ENCODE data around the gene RING1.

Gene RING1

DNA sequence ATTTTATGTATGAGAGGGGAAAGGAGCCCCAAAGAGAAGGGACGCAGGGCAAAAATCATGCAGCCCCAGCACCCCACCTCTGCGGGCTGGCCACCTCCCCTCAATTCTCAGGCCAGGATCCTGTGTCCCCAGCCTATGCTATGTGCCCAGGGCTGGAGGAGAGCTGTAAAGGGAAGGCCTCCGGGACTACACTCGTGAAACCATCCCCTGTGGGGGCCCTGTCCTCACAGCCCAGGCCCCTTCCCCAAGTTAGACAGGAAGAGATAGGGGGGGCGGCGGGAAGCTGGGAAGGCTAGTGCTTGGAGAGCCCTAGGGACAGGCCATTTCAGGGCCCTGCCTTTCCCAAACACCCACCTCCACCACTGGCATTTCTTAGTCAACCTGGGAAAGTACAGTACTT, 14.7 kb upstream of the RING1 start:
- no peak for DNase-seq

DNA sequence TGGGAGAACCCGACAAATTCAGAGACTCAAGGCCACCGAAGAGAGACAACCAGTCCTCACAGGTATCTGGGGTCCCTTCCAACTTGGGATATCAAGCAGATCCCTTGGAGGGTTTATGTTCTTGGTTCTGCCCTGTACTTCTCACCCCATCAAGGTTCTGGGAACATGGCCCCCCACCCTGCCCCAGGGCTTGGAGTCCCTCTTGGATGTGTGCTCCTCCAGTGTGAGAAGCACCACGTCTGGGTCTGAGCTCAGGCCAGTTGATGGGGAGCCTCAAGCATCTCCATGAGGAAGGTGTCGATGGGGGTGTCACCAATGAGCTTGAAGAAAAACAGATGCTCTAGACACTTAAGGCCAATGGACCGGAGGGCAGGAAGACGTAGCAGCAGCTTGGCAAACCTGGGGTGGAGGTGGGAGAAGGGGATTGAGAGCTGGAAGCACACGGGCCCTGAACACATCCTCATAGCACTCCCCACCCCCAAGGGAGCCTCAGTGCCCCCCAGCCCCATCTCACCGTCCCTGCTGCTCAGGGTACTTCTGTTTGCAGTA, 13.8 kb upstream of the RING1 start:
- no peak for DNase-seq

DNA sequence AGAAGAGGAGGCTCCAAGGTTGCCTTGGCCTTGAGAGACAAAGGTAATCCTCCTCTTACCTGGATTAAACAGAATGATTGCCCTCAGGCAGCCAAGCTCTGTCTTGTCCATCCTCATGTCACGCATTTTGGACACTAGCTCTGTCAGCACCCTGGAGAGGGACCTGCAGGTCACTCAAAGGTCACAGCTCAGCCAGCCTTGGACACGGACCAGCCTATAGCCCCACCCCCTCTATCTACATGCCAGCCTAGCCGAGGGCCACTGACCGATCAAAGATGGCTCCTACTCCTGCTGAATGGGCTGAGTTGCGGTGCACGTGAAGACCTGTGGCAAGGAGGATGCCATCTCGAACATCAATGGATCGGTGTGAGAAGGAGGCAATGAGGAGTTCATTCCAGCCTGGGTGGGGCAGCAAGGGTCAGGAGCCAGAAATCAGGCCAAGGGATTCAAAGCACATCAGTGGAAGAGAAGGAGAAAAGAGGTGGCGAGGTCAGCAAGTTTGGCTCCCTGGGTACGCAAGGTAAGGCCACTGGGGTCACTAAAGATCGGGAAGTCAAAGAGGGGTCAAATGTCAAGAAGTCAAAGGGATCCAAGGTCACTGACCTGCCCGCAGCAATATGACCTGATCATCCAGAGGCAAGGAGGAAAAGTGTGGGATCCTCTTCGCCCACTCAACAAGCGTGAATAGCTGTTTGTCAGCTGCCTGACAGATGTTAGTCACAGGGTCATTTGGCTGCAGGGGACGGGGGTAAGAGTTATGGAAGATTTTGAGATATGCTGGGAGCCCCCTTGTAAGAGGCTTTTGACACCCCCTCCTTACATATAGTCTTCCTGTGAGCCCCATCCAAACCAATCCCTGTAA, 12.8 kb upstream of the RING1 start:
- DNase-seq = no peak

DNA sequence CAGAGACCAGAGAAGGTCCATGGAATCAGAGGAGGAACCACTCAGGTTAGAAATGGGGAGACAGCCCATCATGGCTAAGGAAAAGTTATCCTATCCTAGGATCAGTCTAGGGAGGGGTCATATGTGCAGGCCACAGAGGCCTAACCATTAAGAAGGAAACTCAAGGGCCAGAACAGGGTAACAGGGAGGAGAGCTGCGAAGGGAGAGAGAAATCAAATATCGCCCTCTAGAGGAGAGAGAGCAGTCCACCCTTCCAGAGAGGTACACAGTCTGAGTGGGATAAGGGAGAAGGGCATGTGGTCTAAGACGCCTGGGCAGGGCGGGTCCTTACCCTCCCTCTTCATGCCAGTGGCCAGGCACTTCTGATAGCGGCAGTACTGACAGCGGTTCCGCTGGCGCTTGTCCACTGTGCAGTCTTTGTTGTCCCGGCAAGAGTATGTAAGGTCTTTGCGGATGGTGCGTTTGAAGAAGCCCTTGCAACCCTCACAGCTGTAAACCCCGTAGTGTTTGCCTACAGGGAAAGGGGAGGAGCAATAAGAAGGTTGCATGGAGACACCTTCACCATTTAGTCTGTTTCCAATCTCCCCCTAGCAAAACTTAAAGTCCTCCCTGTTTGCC, 10.8 kb upstream of the RING1 start:
- DNase-seq = peak; percentile 67

DNA sequence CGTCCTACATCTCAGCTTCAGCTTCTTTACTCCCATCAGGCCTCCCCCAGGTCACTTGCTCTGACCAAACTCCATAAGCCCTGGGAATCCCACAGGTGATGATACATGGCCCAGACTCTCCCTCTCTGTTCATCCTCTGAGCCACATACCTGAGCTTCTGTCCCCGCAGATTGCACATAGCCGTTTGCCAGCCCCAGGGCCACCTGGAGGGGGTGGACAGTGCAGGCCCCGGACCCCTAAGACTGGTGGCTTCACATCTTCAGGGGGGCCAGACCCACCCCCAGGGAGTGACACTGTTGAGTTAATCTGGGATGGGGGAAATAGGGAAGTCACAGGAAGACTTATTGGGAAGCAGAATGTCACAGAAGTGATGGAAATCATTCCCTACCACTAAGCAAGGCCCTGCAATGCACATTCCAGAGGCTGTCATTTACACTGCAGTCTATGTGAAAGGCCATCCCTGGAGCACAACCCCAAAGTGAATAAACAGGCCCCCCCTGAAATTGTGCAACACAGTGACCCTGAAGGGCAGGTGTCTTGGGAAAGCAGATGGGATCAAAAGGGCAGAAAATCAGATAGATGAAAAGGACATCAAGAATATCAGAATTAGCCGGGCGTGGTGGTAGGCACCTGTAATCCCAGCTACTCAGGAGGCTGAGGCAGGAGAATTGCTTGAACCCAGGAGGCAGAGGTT, 10.0 kb upstream of the RING1 start:
- DNase-seq = no peak

DNA sequence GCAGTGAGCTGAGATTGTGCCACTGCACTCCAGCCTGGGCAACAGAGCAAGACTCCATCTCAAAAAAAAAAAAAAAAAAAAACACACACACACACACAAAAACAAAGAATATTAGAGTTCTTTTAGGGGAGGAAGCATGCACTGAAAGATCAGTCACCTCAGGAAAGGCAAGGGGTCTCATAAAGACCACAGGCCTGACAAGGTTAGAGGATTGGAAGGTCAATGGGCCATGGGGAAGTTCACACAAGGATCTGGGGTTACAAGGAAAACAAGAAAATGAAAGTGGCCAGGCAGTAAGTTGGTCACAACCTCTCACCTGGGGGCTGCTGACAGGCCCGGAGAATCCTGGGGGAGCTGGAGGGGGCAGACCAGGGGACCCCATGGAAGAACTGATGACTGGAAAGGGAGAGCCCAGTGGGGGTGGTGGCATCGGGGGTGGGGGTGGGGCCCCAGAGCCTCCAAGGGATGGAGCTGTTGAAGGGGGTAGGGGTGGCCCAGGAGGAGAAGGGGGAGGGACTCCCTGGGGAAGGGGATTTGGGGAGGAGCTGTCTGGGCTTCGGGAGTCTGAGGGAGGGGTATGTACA, 9.4 kb upstream of the RING1 start:
- no peak for DNase-seq

DNA sequence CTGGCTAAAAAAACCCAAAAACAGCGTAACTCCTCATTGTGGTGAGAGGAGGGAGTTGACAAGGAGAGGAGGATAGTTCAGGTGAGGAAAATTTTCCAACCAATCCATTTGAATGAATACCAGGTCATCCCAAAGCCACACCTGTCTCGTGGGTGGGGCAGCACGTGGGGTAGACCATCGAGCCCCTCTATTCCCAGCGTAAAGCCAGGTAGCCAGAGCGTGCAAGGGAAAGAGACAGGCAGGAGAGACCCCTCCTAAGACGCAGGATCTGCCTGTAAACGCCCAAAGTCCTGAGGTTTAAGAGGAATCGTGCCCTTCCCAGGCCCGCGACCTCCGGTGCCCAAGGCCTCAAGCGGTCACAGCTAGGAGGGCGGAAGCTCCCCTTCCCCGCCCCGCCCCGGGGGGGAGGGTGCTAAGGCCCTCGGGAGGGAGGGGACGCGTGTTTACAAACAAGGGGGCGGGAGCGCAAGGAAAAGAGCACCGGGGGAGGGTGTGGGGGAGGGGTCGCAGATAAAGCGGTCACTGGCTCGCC, 8.5 kb upstream of the RING1 start:
- peak; percentile 48 for DNase-seq

DNA sequence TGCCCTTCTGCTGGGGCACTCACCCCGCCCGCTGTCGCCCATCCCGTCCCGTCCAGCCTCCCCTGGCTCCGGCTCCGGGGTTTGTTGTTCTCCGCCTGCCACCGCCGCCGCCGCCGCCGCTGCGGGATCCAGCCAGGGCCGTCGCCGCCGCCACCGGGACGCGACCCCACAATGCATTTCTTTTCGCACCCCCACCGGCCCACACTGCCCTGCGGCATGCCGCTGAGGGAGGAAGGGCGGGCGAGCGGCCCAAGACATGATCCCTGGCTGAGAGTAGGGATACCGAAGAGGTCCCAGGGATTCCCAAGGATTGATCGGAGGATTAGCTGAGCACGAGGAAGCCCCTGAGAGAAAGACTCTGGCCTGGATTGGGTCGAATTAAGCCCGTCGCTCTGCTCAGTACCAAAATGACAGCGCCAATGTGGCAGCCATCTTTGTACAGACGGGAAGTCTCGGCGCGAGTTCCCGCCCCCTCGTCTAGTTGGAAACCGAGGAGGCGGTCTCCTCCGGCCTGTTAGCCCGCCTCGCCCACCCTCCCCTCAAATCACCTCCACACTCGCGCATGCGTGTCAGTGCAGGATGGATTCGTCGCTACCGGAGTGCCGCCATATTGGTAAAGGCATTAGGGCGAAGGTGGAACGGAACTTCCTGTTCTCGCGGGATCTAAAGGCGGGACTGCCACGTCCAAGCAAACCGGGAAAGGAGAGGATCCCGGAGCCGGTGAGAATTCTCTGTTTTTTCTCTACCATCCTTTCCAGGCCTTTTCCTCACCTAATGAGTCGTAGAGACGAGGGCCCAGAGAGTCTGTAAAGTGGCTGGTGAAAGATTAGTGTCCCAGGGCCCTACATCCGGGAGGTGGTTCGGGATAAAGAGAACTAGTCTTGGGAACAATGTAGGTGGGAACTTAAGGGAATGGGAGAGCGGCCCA, 7.8 kb upstream of the RING1 start, which contains the start of the genes RXRB and SLC39A7:
RXRB (minus strand) TSS at position 447 of the 928 bp plus-strand sequence; CDS start at position 258, 189 bp downstream.
SLC39A7 (plus strand) TSS at position 649 of the 928 bp plus-strand sequence. CDS start 379 bp downstream, outside the sequence.
- peak; percentile 97 for DNase-seq

DNA sequence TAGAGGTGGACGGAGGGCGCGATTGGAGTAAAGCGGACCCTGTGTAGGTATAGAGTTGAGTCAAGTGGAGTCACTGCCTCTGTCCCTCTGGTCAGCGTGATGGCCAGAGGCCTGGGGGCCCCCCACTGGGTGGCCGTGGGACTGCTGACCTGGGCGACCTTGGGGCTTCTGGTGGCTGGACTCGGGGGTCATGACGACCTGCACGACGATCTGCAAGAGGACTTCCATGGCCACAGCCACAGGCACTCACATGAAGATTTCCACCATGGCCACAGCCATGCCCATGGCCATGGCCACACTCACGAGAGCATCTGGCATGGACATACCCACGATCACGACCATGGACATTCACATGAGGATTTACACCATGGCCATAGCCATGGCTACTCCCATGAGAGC, 7.2 kb upstream of the RING1 start:
- DNase-seq = no peak

DNA sequence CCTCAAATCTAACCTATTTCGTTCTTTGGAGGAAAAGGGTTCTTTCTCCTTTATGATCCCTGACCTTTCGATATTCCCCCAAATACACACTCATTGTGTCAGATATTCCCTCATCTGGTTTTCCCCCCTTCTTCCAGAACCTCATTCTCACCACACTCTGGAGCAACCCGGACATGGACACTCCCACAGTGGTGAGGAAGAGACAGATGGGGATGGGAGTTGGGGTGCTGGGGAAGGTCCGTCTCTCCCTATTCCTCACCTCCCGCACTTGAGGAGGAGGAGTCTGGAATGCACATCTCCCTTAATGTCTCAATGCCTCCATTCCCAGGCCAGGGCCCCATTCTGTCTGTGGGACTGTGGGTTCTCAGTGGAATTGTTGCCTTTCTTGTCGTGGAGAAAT, 6.4 kb upstream of the RING1 start:
- DNase-seq = no peak

DNA sequence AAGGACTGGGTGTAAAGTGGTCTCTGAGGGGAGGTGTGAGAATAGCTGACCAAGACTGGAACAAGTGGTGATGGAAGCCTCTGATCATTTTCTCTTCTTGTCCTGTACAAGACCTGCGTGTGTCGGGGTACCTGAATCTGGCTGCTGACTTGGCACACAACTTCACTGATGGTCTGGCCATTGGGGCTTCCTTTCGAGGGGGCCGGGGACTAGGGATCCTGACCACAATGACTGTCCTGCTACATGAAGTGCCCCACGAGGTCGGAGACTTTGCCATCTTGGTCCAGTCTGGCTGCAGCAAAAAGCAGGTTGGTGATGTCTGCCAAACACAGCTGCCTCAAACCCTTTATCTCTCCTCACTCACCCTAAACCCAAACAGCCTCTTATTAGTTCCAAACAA, 5.5 kb upstream of the RING1 start:
- DNase-seq = no peak

DNA sequence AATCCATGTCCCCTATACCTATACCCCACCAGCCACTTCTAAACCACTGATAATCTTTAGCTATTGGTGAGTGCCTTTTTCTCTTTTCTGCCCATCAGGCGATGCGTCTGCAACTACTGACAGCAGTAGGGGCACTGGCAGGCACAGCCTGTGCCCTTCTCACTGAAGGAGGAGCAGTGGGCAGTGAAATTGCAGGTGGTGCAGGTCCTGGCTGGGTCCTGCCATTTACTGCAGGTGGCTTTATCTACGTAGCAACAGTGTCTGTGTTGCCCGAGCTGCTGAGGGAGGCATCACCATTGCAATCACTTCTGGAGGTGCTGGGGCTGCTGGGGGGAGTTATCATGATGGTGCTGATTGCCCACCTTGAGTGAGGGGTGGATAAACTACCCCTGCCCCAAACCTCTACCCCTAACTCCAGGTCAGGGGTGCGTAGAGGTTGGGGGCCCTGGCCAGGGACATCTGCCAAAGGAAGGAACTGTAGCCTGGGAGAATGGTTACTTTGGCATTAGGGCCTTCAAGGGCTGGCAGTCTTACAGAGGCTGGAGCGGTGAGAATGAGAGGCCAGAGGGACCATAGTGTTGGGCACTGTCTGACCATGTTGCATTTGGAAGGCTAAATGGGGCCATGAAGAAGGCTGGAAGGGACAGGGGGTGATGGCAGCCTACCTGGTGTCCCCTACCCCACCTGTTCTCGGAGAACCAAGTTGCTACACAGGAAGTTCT, 4.7 kb upstream of the RING1 start:
- no peak for DNase-seq

DNA sequence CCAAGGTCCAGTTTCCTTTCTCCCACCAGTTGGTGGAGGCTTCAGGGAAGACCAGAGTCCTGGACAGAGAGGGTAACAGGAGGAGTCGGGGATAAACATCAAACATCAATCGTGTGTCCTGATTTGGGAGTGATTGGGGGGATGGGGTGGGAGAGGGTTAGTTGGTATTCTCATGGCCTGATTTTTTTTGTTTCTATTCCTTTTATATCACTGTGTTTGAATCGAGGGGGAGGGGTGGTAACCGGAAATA, 4.2 kb upstream of the RING1 start:
- DNase-seq = no peak

DNA sequence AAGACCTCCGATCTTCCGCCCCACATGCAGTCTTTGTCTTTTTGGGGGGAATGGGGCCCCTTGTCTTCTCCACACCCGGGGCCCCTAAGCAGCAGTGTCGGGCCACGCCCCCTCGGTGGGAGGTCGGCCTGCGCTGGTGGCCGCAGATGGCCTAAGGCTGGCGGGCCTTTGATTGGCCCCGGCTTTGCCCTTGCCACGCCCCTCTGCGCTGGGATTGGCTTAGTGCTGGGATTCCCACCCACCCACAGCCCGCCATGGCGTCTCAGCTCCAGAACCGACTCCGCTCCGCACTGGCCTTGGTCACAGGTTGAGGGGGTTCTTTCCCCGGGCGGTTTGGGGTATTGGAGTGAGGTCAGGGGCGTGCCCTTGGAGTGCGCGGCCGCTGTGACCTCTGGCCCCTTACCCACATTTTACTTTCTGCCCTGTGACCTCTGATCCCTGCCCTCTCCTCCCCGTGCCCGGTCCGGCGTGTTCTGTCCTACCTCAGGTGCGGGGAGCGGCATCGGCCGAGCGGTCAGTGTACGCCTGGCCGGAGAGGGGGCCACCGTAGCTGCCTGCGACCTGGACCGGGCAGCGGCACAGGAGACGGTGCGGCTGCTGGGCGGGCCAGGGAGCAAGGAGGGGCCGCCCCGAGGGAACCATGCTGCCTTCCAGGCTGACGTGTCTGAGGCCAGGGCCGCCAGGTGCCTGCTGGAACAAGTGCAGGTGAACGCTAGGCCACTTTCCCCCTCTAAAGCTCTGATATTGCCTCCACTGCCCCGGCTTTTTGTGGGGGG, 3.7 kb upstream of the RING1 start, which contains the start of gene HSD17B8:
HSD17B8 (plus strand) TSS at position 241 of the 776 bp plus-strand sequence; CDS start at position 255, 14 bp downstream.
- peak; percentile 93 for DNase-seq

DNA sequence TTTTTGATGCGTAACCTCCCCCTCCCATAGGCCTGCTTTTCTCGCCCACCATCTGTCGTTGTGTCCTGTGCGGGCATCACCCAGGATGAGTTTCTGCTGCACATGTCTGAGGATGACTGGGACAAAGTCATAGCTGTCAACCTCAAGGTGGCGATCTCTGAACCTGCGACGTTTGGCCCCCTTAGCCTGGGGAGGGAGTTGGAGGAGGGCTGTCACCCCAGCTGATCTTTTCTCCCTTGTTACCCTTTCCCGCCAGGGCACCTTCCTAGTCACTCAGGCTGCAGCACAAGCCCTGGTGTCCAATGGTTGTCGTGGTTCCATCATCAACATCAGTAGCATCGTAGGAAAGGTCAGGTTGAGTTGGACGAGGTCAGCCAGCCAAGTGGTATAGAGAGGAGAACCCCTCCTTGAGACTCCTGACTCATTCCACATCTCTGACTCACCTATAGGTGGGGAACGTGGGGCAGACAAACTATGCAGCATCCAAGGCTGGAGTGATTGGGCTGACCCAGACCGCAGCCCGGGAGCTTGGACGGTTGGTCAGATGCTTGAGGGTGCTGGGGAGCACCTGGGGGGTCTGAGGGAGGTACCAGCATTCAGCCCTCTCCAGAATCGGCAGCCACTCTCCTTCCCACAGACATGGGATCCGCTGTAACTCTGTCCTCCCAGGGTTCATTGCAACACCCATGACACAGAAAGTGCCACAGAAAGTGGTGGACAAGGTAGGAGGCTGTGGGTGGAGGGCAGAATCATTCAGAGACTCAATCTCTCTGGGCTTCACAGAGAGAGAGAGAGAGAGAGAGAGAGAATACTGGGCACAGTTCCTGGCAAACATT, 2.9 kb upstream of the RING1 start:
- DNase-seq = peak; percentile 99

DNA sequence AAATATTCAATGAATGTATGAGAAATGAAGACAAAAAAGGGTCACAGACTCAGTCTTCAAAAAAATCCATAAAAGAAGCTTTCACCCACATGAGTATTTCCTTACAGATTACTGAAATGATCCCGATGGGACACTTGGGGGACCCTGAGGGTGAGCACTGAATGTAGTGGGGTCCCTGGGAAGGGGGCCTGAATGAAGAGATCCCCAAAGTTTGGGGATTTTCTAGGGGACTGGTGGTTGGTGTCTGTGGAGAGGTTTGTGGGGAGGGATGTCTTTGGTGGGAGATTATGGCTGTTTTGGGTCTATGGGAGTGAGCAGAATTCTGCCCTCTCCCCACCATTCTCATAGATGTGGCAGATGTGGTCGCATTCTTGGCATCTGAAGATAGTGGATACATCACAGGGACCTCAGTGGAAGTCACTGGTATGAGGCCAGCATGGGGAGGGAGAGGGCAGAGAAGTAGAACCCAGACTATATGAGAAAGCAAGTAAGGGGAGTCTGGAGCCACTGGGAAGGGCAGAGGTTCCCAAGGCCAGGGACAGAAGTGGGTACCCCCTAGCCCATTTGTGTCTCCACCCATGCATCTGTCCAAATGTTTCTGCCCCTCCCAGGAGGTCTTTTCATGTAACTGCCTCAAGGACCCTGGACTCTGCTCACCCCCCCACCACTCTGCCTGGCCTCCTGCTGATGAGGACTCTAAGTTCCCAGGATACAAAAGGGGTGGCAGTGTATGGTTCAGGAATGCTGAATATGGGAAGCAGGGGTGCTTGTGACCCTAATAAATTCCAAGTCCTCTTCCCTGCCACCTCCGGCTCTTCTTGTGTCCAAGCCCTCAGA, 2.1 kb upstream of the RING1 start:
- DNase-seq = no peak

DNA sequence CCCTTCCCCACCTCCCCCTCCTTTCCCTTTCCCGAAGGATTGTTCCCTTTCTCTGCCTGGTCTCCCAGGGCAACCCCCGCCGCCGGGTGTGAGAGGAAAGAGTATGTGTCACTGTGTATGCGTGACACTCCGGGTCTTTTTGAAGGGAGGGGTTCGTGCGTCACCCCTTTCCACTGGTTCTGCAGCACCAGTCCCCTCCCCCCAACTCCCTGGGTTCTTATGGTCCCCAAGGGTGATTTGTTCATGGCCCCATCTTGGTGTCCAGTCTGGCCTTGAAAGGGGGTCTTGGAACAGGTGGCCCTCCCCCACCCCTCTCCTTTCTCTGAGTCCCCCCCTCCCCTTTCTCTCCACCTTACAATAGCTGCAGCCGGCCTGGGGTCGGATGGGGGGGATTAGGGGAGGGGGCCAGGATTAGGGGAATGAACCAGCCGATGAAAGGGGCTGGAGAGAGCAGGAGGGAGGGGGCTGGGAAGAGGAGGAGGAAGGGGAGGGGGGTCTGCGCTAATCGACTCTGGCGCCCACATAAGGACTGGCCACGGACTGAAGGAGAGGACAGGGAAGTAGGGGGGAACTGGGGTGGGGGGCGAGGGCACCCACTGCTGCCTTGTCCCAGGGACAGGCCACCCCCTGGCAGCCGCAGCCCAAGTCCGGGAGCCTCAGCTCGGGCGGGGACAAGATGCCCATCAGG, 1.3 kb upstream of the RING1 start:
- no peak for DNase-seq

All from NCI-H226 (cell line).